HG02981 (cell line): ENCODE data around the gene RASSF5.
"Not testable (repeated sequence)": the region's sequence is repeated elsewhere in the genome, so short reads cannot be mapped to it uniquely, and the experiment has no call there.

Experiments
- ATAC-seq: cut with Tn5 transposase; IDR thresholded peaks from one replicate; pipeline ENCODE4 v1.9.1; 2021; ENCODE audit warnings: mild to moderate bottlenecking, moderate library complexity; ENCODE audit not compliant: unreplicated experiment

Gene RASSF5

GRCh38 chr1:206476591-206476990 lies 30.7 kb upstream of the RASSF5 start:
- ATAC-seq, result no peak

DNA sequence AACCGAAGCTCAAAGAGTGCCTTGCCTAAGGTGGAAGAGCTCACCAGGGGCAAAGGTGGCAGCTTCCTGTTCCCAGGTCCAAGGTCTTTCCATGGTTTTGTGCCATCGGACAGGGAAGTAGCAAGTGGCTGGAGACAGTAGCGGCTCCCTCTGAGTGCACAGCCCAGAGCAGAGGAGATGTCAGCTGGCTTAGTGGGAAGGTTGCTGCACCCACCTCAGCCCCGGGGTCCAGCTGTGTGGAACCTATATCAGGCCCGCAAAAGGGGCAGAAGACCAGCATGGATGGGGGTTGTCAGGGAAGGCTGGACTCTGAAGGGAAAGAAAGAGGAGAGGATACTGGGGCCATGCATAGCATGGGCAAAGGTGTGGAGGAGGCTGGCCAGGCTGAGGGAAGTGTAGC lies 30.2 kb upstream of the RASSF5 start:
- ATAC-seq, result no peak

DNA sequence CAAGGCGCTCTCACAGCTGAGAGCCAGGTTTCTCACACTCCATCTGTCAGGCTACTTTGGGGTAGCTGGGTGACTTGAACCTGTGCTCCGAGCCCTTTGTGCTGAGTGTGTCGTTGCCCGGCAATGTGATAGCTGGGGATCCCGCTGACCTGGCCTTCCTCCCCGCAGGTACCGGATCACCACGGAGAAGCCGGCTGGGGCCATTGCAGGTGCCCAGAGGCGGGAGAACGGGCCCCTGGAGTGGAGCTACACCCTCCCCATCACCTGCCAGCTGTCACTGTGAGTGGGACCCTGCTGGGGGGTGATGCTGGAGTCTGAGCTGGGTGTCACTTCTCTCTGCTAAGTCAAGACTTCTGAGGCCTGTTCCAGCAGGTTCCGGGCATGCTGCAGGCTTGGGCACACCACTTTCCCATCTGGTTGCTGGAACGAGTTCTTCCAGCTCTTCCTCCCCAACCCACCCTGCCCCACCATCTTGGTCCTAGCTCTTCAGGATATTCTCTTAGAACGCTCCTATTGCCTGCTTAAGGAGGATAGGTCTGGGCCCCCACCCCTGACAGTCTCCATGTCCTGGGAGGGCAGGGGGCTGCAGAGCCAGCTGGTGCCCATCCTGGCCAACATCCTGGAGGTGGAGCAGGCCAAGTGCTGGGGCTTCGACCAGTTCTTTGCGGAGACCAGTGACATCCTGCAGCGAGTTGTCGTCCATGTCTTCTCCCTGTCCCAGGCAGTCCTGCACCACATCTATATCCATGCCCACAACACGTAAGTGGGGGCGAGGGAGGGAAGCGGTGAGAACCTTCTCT lies 29.6 kb upstream of the RASSF5 start:
- no peak for ATAC-seq

DNA sequence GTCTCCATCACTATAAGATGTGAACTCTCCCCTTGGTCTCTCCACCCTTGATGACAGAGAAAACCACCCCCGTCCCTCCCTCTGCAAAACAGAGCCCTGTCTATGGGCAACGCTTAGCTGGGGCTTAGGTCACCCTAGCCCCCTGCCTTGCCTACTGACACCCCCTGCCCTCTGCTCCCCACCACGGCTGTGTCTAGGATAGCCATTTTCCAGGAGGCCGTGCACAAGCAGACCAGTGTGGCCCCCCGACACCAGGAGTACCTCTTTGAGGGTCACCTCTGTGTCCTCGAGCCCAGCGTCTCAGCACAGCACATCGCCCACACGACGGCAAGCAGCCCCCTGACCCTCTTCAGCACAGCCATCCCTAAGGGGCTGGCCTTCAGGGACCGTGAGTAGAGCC lies 28.6 kb upstream of the RASSF5 start:
- no peak for ATAC-seq

GRCh38 chr1:206479183-206480125 lies 27.9 kb upstream of the RASSF5 start:
- no peak for ATAC-seq

GRCh38 chr1:206480211-206480610 lies 27.1 kb upstream of the RASSF5 start:
- ATAC-seq, result no peak

DNA sequence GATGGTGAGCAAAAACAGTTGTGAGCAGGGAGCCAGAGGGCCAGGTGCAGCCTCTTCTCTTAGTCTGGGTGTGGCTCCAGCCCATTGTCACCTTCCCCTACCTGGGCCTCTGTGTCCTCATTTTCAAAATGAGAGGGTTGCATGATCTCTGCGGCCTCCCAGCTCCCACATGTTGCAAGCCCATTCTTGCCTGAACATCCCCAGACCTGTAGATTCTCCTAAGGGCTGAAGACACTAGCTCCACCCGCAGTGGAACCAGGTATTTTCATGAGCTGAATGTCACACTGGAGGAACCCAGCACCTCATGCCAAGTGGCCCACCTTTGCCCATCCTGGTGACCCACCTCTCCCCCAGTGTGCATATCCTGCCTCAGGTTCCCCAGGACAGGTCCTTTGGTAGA lies 24.7 kb upstream of the RASSF5 start:
- ATAC-seq, result no peak

GRCh38 chr1:206483864-206484263 lies 23.5 kb upstream of the RASSF5 start:
- ATAC-seq, result not testable (repeated sequence)

DNA sequence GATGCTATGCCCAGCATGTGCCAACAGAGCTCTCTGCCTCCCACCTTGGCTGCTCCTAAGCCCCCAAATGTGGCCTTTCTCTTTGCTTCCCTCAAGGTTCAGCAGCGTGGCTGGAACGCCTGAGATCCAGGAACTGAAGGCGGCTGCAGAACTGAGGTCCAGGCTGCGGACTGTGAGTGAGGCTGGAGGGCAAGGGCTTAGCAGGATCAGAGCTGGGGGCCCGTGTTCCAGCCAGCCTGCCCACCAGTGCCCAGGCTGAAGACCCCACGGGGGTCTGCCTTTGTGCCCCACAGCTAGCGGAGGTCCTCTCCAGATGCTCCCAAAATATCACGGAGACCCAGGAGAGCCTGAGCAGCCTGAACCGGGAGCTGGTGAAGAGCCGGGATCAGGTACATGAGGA lies 22.4 kb upstream of the RASSF5 start:
- no peak for ATAC-seq

- no peak for ATAC-seq
Observed at GRCh38 chr1:206486995-206487788, 20.1 kb upstream of the RASSF5 start.

DNA sequence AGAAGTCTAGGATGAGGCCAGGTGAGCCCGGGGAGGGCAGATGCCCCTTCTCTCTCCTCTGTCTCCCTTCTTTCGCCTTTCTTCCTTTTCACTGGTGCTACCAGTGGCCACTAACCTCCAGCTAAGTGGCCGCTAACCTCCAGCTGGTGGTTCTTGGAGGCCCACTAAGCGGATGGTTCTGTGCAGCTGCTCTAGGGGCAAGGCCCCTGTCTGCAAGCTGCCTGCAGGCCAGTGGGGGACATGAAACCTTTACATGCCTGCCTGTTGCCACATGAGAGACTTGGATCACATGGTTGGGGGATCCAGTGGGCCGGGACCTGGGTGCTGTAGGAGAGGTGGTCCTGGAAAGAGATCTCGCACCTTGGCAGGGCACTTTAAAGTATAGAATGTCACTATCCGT lies 19.4 kb upstream of the RASSF5 start:
- no peak for ATAC-seq

DNA sequence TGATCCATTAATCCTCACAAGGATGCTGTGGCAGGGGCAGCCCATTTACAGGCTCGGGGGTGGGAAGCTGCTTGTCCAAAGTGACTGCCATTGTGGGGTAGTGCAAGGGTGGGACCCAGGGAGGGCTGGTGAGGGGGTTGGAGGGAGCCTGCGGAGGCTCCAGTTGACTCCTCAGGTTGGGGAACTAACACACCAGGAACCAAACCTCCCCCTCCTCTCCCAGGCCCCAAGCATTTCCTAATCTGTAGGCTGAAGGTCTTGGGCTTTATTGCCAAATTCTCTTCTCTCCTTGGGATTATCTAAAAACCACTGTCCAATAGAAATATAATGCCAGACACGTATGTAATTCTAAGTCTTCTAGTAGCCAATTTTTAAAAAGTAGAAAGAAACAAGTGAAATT lies 18.9 kb upstream of the RASSF5 start:
- no peak for ATAC-seq

DNA sequence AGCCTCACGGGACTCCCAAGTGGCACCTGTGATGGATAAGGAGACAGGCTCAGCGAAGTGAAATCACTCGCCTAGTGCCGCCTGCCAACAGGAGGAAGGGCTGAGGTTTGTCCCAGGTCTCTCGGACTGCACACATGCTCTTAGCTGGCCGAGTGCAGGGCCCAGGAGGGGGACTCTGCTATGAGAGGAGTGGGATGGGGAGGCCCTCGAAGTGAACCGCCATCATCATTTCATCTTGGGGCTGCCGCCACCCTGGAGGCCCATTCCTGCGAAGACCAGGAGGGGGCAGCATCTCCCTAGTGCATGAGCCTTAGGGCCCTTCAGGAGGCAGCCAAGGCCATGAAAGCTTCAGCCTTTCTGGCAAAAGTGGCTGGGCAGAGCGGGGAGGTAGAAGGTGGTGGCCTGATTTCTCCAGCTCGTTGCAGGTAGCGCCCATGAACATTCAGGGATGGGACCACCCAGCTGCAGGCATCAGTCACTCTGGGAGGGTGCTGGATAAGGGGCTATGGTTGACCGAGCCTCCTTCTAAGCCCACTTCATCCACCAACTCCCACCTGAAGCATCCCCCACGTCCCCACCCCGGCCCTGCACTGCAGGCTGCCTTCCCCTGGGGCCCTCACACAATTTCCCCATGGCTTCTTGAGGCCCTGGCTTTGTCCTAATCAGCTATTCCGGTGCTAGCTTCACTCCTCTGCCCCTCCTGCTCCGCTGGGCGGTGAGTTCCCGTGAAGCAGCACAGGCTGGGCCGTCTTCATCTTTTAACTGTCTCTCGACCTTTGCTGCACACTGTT lies 17.2 kb upstream of the RASSF5 start:
- ATAC-seq, result no peak

DNA sequence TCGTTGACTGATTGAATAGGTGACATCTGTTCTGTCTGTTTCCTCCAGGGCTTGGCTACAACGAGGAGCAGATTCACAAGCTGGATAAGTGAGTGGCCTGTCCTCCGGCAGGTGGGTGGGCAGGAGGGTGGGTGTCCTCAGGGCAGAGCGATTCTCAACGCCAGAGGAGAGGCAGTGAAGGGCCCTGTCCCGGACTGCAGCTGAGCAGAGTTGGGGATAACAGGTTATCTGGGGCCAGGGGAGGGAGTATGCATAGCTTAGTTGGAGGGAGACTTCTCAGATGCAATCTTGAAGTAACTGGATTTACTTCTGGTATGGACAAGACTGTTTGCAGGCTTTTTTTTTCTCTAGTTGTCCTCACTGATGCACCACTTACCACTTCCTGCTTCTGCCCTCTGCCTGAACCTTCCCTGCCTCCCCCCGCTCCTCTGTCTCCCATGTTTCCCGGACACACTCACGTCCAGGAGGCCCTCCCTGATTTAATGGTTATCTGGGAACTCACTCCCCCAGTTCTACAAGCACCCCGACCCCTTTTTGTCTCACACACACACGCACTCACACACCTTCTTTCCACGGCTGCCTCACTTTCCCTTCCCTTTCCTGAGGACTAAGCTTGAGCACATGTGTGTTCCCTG lies 16.4 kb upstream of the RASSF5 start:
- no peak for ATAC-seq

GRCh38 chr1:206491616-206492015 lies 15.7 kb upstream of the RASSF5 start:
- no peak for ATAC-seq

GRCh38 chr1:206492589-206492988 lies 14.7 kb upstream of the RASSF5 start:
- ATAC-seq, result no peak

- no peak for ATAC-seq
Observed at GRCh38 chr1:206493279-206493678, 14.1 kb upstream of the RASSF5 start.

DNA sequence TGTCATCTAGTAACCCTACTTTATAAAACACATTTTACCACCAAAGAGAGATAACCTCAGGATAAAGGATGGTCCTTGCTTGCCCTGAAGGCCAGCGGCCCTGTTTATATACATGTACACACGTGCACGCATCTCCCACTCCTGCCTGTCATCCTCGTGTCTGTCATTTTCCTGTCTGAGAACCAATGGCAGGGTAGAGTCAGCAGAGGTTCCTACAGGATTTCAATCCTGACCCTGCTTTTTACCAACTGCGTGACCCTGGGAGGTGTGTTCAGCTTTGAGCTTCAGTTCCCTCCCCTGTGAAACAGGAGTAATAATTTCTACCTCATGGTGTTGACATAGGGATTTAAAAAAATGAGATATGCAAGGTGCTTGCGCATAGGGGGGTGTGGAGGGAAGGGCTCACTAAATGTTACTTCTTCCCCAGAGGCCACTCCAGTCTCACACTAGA lies 12.3 kb upstream of the RASSF5 start:
- no peak for ATAC-seq

- no peak for ATAC-seq
Observed at GRCh38 chr1:206495493-206496046, 11.8 kb upstream of the RASSF5 start.
